IMR-90 (cell line): ENCODE results near the gene ZNF580. TPM values are rescaled to one million over a fixed set of nuclear protein-coding genes. Genes with fewer than 3 reads are reported as not detected.

ENCODE experiments used
- ATAC-seq: fragments of 200-7000 bp; cut with Tn5 transposase; 2 replicates; pipeline ENCODE4 v1.9.1; 2020; ENCODE audit warnings: low read depth, mild to moderate bottlenecking, moderate library complexity
- BruUV-seq: library from RNA; stranded (reverse); fragments of 400-500 nt; replicated peaks from 2 replicates; lab custom pipeline; 2021; lab: Mats Ljungman, UMichigan
- CTCF ChIA-PET: fragments of 300-600 bp; formaldehyde crosslinking; extraction: SDS; loops from one replicate; lab custom pipeline; 2021; ENCODE audit warnings: antibody characterized with exemption; lab: Yijun Ruan, JAX
- POLR2A ChIA-PET: fragments of 300-600 bp; sonication (Branson Sonifier 250); formaldehyde crosslinking; loops from one replicate; lab custom pipeline; 2022; ENCODE audit warnings: antibody characterized with exemption; ENCODE audit not compliant: unreplicated experiment; lab: Charles Lee
- DNase-seq: peaks from one replicate; pipeline ENCODE4 v3.0.0; 2013
- H2AFZ ChIP-seq: replicated peaks from 2 replicates; pipeline ENCODE3; 2013; ENCODE audit warnings: low read length, mild to moderate bottlenecking; ENCODE audit not compliant: poor library complexity
- H2AK5ac ChIP-seq: 2 replicates; pipeline ENCODE4 v1.6.1; 2013; ENCODE audit warnings: low read depth, low read length, inconsistent platforms
- H2AK9ac ChIP-seq: replicated peaks from 2 replicates; pipeline ENCODE3; 2013; ENCODE audit warnings: mild to moderate bottlenecking, low read depth, low read length, moderate library complexity; ENCODE audit not compliant: poor library complexity
- H2BK120ac ChIP-seq: 2 replicates; pipeline ENCODE4 v1.6.1; 2013; ENCODE audit warnings: low read depth, low read length, inconsistent platforms
- H2BK15ac ChIP-seq: 3 replicates; pipeline ENCODE4 v1.6.1; 2013; ENCODE audit warnings: low read depth, low read length, inconsistent platforms
- H2BK20ac ChIP-seq: 2 replicates; pipeline ENCODE4 v1.6.1; 2013; ENCODE audit warnings: low read depth, mild to moderate bottlenecking, inconsistent platforms, low read length, moderate library complexity
- H2BK5ac ChIP-seq: 2 replicates; pipeline ENCODE4 v1.6.1; 2013; ENCODE audit warnings: mild to moderate bottlenecking, low read depth, low read length, inconsistent platforms; ENCODE audit not compliant: poor library complexity, severe bottlenecking
- H3K14ac ChIP-seq: replicated peaks from 2 replicates; pipeline ENCODE4 v1.6.1; 2013; ENCODE audit warnings: low read depth, low read length, inconsistent platforms
- H3K18ac ChIP-seq: 2 replicates; pipeline ENCODE4 v1.6.1; 2013; ENCODE audit warnings: low read depth, low read length, control low read depth
- H3K23ac ChIP-seq: 2 replicates; pipeline ENCODE4 v1.6.1; 2013; ENCODE audit warnings: low read depth, low read length, inconsistent platforms
- H3K27ac ChIP-seq: 2 replicates; pipeline ENCODE4 v1.5.1; 2013; ENCODE audit warnings: mild to moderate bottlenecking, control low read depth, low read length; ENCODE audit not compliant: insufficient read depth
- H3K27me3 ChIP-seq: 2 replicates; pipeline ENCODE4 v1.6.1; 2013; ENCODE audit warnings: low read length; ENCODE audit not compliant: control insufficient read depth, insufficient read depth
- H3K36me3 ChIP-seq: 2 replicates; pipeline ENCODE4 v1.6.1; 2013; ENCODE audit warnings: low read length, mixed read lengths; ENCODE audit not compliant: control insufficient read depth, insufficient read depth
- H3K4ac ChIP-seq: 2 replicates; pipeline ENCODE4 v1.6.1; 2013; ENCODE audit warnings: low read depth, low read length, inconsistent platforms
- H3K4me1 ChIP-seq: 2 replicates; pipeline ENCODE4 v1.6.1; 2013; ENCODE audit warnings: low read length, mixed read lengths; ENCODE audit not compliant: control insufficient read depth, insufficient read depth
- H3K4me2 ChIP-seq: 2 replicates; pipeline ENCODE4 v1.6.1; 2013; ENCODE audit warnings: low read depth, mild to moderate bottlenecking, control low read depth, low read length, moderate library complexity
- H3K4me3 ChIP-seq: 2 replicates; pipeline ENCODE4 v1.5.1; 2013; ENCODE audit warnings: low read depth, mild to moderate bottlenecking, control low read depth, low read length, moderate library complexity; ENCODE audit not compliant: insufficient read depth
- H3K56ac ChIP-seq: 2 replicates; pipeline ENCODE4 v1.6.1; 2013; ENCODE audit warnings: low read length, inconsistent platforms; ENCODE audit not compliant: insufficient read depth; ENCODE audit errors: extremely low read depth
- H3K79me1 ChIP-seq, 2 experiments: 2 replicates each; pipeline ENCODE4 v1.6.1; 2013; ENCODE audit warnings: low read length in 2 of 2, inconsistent platforms in 1 of 2, low read depth in 1 of 2
- H3K9ac ChIP-seq: 2 replicates; pipeline ENCODE4 v1.6.1; 2013; ENCODE audit warnings: low read depth, low read length, control low read depth
- H3K9me1 ChIP-seq: 2 replicates; pipeline ENCODE4 v1.6.1; 2013; ENCODE audit warnings: low read length, inconsistent platforms; ENCODE audit not compliant: insufficient read depth
- H3K9me3 ChIP-seq: 2 replicates; pipeline ENCODE4 v1.6.1; 2013; ENCODE audit warnings: low read length; ENCODE audit not compliant: control insufficient read depth, insufficient read depth
- H4K20me1 ChIP-seq: 2 replicates; pipeline ENCODE4 v1.6.1; 2013; ENCODE audit warnings: low read length, inconsistent platforms; ENCODE audit not compliant: insufficient read depth
- H4K5ac ChIP-seq: 2 replicates; pipeline ENCODE4 v1.6.1; 2013; ENCODE audit warnings: mild to moderate bottlenecking, low read depth, low read length, control low read depth
- H4K8ac ChIP-seq, 2 experiments: 2 replicates each; pipeline ENCODE4 v1.6.1; 2013; ENCODE audit warnings: low read depth in 2 of 2, low read length in 2 of 2, control low read depth in 1 of 2, inconsistent platforms in 1 of 2
- H4K91ac ChIP-seq: 2 replicates; pipeline ENCODE4 v1.6.1; 2013; ENCODE audit warnings: low read depth, low read length, inconsistent platforms; ENCODE audit not compliant: insufficient read depth
- BHLHE40 ChIP-seq: fragments of 150-350 bp; IDR thresholded peaks from 2 replicates; pipeline ENCODE4 v1.6.1; 2016; ENCODE audit warnings: mild to moderate bottlenecking, low read depth, low read length
- CHD1 ChIP-seq: IDR thresholded peaks from 2 replicates; pipeline ENCODE4 v1.6.1; 2012; ENCODE audit warnings: low read depth, low read length, improper control_type of control experiment
- ELK1 ChIP-seq: fragments of 150-350 bp; IDR thresholded peaks from 2 replicates; pipeline ENCODE4 v1.6.1; 2016; ENCODE audit warnings: low read depth, mild to moderate bottlenecking, low read length, moderate library complexity, borderline replicate concordance
- FOS ChIP-seq: fragments of 150-350 bp; IDR thresholded peaks from 2 replicates; pipeline ENCODE4 v1.6.1; 2016; ENCODE audit warnings: low read depth, low read length
- MAFK ChIP-seq: IDR thresholded peaks from 2 replicates; pipeline ENCODE4 v1.6.1; 2012; ENCODE audit warnings: low read depth, low read length, improper control_type of control experiment
- MAZ ChIP-seq: IDR thresholded peaks from 2 replicates; pipeline ENCODE4 v1.6.1; 2012; ENCODE audit warnings: low read depth, mild to moderate bottlenecking, low read length, improper control_type of control experiment, moderate library complexity, borderline replicate concordance
- MXI1 ChIP-seq: IDR thresholded peaks from 2 replicates; pipeline ENCODE4 v1.6.1; 2012; ENCODE audit warnings: low read depth, mild to moderate bottlenecking, low read length, moderate library complexity, borderline replicate concordance
- NFE2L2 ChIP-seq: fragments of 150-350 bp; IDR thresholded peaks from 2 replicates; pipeline ENCODE4 v1.6.1; 2016; ENCODE audit warnings: low read depth, mild to moderate bottlenecking, low read length
- POLR2A ChIP-seq: IDR thresholded peaks from 2 replicates; pipeline ENCODE4 v1.6.1; 2012; ENCODE audit warnings: mild to moderate bottlenecking, low read depth, low read length
- RCOR1 ChIP-seq: IDR thresholded peaks from 2 replicates; pipeline ENCODE4 v1.6.1; 2012; ENCODE audit warnings: mild to moderate bottlenecking, low read length, improper control_type of control experiment; ENCODE audit not compliant: insufficient replicate concordance
- RFX5 ChIP-seq: IDR thresholded peaks from 2 replicates; pipeline ENCODE4 v1.8.0; 2012; ENCODE audit warnings: low read depth, mild to moderate bottlenecking, low read length, moderate library complexity
- SMC3 ChIP-seq: fragments of 150-350 bp; IDR thresholded peaks from 2 replicates; pipeline ENCODE4 v1.6.1; 2016; ENCODE audit warnings: low read depth, mild to moderate bottlenecking, antibody characterized with exemption, low read length, moderate library complexity
- WGBS, 2 experiments: methylation state at CpG; one replicate each; pipeline versions ENCODE4 v1.1.5 to v1.1.7; 2013; ENCODE audit warnings: missing lambda C conversion rate in 2 of 2; ENCODE audit not compliant: insufficient read length in 1 of 2; ENCODE audit errors: extremely low coverage in 2 of 2; 5-methylcytosine and 5-hydroxymethylcytosine counted together
- dilution Hi-C: fragments of 300-500 bp; cut with HindIII; formaldehyde crosslinking; loops from one replicate; pipeline ENCODE4 v1.14.3; 2018; ENCODE audit warnings: low sequenced_read_pairs; ENCODE audit not compliant: unreplicated experiment
- in situ Hi-C: fragments of 300-500 bp; cut with MboI; formaldehyde crosslinking; loops from 3 replicates; pipeline ENCODE4 v1.14.3; 2019; ENCODE audit warnings: low sequenced_read_pairs, inconsistent platforms, mixed read lengths
- intact Hi-C: fragments of 100-400 bp; cut with micrococcal nuclease; formaldehyde crosslinking; loops from 2 replicates; pipeline ENCODE4 v1.10.0; 2022
- polyA plus RNA-seq, 3 experiments: library from polyadenylated mRNA; depleted of rRNA; stranded (reverse); fragments of >200 nt; gene quantifications; 2 replicates each; pipeline ENCODE4 v1.2.3, GENCODE V29; 2012; ENCODE audit warnings: low replicate concordance in 1 of 3
- total RNA-seq: library from RNA; depleted of rRNA; stranded (reverse); fragments of >200 nt; gene quantifications from 2 replicates; pipeline ENCODE4 v1.2.3, GENCODE V29; 2012

Gene ZNF580
- total and polyA plus RNA-seq, 2 of the 4 experiments (the other 2 are of a cell fraction): 1.4 to 36.9 TPM

GRCh38 chr19:55646889-55647731 is 6.3 kb downstream of the ZNF580 start:
- Histone ChIP-seq H2BK120ac (no peak overlapping the region), H3K4me3 (peak overlapping the region; percentile 86), H4K20me1 (no peaks in the 10 kb centered on the region), H2BK5ac (no peak overlapping the region), H2AFZ (peak overlapping the region; percentile 95), H3K9me3 (no peaks in the 10 kb centered on the region), H3K4ac (peak overlapping the region; percentile 84), H4K5ac (peak overlapping the region; percentile 31), H3K9me1 (no peaks in the 10 kb centered on the region), H3K18ac (no peak overlapping the region), H3K4me1 (peaks cover 14% of the 10 kb centered on the region), H2BK20ac (no peak overlapping the region), H4K91ac (peak overlapping the region; percentile 78; the same call in 1 of the 2 replicates), H3K14ac (no peak overlapping the region), H2AK5ac (peak overlapping the region; percentile 43), H3K79me1 (peaks cover 22 to 56% of the 10 kb centered on the region in 2 experiments), H3K56ac (no peak overlapping the region; the same call in 1 of the 2 replicates), H4K8ac (peak overlapping the region; percentile 87 to 100; a peak in 3 of 4 replicates), H2AK9ac (peak overlapping the region; percentile 97), H3K4me2 (peak overlapping the region; percentile 71), H3K27me3 (no peaks in the 10 kb centered on the region), H3K36me3 (peaks cover 17% of the 10 kb centered on the region), H3K9ac (peak overlapping the region; percentile 44), H3K23ac (no peak overlapping the region; the same call in 1 of the 2 replicates), H2BK15ac (no peak overlapping the region), H3K27ac (peak overlapping the region; percentile 21)
- TF ChIP-seq SMC3: no peak
- TF ChIP-seq MXI1: no peak
- no peak for TF ChIP-seq MAZ
- no peak for TF ChIP-seq RCOR1
- TF ChIP-seq CHD1: no peak
- TF ChIP-seq ELK1: no peak
- TF ChIP-seq NFE2L2: no peak
- TF ChIP-seq RFX5: no peak
- TF ChIP-seq BHLHE40: no peak
- no peak for TF ChIP-seq FOS
- TF ChIP-seq POLR2A: no peak
- no peak for TF ChIP-seq MAFK
- dilution Hi-C loops (no loop called here), in situ Hi-C loops (loop anchor here (25.0 kb wide), 2 partner anchors 360 to 535 kb away; partner anchors contain the start of genes BRSK1, HSPBP1 and PPP1R12C), intact Hi-C loops (no loop called here)
- WGBS, 2 experiments: 100% methylated on average over 2 of the region's 14 CpGs; no CpG with 5 or more reads in 1 of the 2 experiments
- ATAC-seq (no peak), DNase-seq (no peak)
- no TSS peak for BruUV-seq
- ChIA-PET CTCF (interaction anchor here (1.1 kb wide), 1 partner anchor 14 kb away, joined by 6 read pairs; no protein-coding TSS in a partner anchor), POLR2A (no interaction called here)
